ENCODE measurements around the gene GNG12. TPM values are rescaled to one million over a fixed set of nuclear protein-coding genes. Genes with fewer than 3 reads are reported as not detected.

Gene GNG12
- total RNA-seq, 1 donor from 2014 or later, result 23.2 TPM

GRCh38 chr1:67685067-67685557 lies 148.2 kb downstream of the GNG12 start, which contains the start of gene GADD45A:
TSS of gene GADD45A (plus strand) at chr1:67685201. CDS start at chr1:67685495, 294 bp downstream.
- Mint-ChIP-seq H3K4me1 (ENCODE audit: unreplicated experiment) (peaks cover 34% of the 10 kb centered on the region), H3K36me3 (peaks cover 26% of the 10 kb centered on the region), H3K4me3 (peak within 1 kb of the TSS; percentile 99), H3K27ac (peak within 1 kb of the TSS; percentile 99), H3K27me3 (no peaks in the 10 kb centered on the region), H3K9me3 (no peaks in the 10 kb centered on the region)
- no peak for TF ChIP-seq CTCF (conservative IDR thresholded peaks at IDR 0.05)
- peak; percentile 98 for DNase-seq (ENCODE audit: extremely low spot score, unreplicated experiment)

- DNase-seq (ENCODE audit: extremely low spot score, unreplicated experiment), result no peak
- H3K36me3 Mint-ChIP-seq, result peaks cover 26% of the 10 kb centered on the region
- H3K4me3 Mint-ChIP-seq, result peak overlapping the region; percentile 99
- TF ChIP-seq CTCF (conservative IDR thresholded peaks at IDR 0.05), result no peak
- H3K27me3 Mint-ChIP-seq, result no peaks in the 10 kb centered on the region
- H3K4me1 Mint-ChIP-seq (ENCODE audit: unreplicated experiment), result peaks cover 33% of the 10 kb centered on the region
- H3K9me3 Mint-ChIP-seq, result no peaks in the 10 kb centered on the region
- H3K27ac Mint-ChIP-seq, result peak overlapping the region; percentile 99
Measured at GRCh38 chr1:67684526-67685066, 148.7 kb downstream of the GNG12 start.

- Mint-ChIP-seq H3K27ac (peak overlapping the region; percentile 99), H3K27me3 (no peaks in the 10 kb centered on the region), H3K9me3 (no peaks in the 10 kb centered on the region), H3K4me3 (peak overlapping the region; percentile 99), H3K4me1 (ENCODE audit: unreplicated experiment) (peaks cover 27% of the 10 kb centered on the region), H3K36me3 (peaks cover 20% of the 10 kb centered on the region)
- TF ChIP-seq CTCF (conservative IDR thresholded peaks at IDR 0.05), result no peak
- no peak for DNase-seq (ENCODE audit: extremely low spot score, unreplicated experiment)
Measured at GRCh38 chr1:67683766-67684525, 149.3 kb downstream of the GNG12 start.

GRCh38 chr1:67683316-67683715 lies 150.0 kb downstream of the GNG12 start:
- peaks cover 15% of the 10 kb centered on the region for H3K36me3 Mint-ChIP-seq
- H3K9me3 Mint-ChIP-seq, result no peaks in the 10 kb centered on the region
- DNase-seq (ENCODE audit: extremely low spot score, unreplicated experiment), result no peak
- no peak for TF ChIP-seq CTCF (conservative IDR thresholded peaks at IDR 0.05)
- H3K4me3 Mint-ChIP-seq, result peak overlapping the region; percentile 30
- peak overlapping the region; percentile 99 for H3K27ac Mint-ChIP-seq
- H3K27me3 Mint-ChIP-seq, result no peaks in the 10 kb centered on the region
- peaks cover 20% of the 10 kb centered on the region for H3K4me1 Mint-ChIP-seq (ENCODE audit: unreplicated experiment)

GRCh38 chr1:67682659-67683197 lies 150.5 kb downstream of the GNG12 start:
- DNase-seq (ENCODE audit: extremely low spot score, unreplicated experiment), result no peak
- H3K36me3 Mint-ChIP-seq, result peaks cover 11% of the 10 kb centered on the region
- peak overlapping the region; percentile 4 for H3K4me3 Mint-ChIP-seq
- H3K27me3 Mint-ChIP-seq, result no peaks in the 10 kb centered on the region
- H3K9me3 Mint-ChIP-seq, result no peaks in the 10 kb centered on the region
- H3K27ac Mint-ChIP-seq, result peak overlapping the region; percentile 56
- peaks cover 17% of the 10 kb centered on the region for H3K4me1 Mint-ChIP-seq (ENCODE audit: unreplicated experiment)
- no peak for TF ChIP-seq CTCF (conservative IDR thresholded peaks at IDR 0.05)
